ENCODE measurements around the gene SPOCK2.

SPOCK2 gene

DNA sequence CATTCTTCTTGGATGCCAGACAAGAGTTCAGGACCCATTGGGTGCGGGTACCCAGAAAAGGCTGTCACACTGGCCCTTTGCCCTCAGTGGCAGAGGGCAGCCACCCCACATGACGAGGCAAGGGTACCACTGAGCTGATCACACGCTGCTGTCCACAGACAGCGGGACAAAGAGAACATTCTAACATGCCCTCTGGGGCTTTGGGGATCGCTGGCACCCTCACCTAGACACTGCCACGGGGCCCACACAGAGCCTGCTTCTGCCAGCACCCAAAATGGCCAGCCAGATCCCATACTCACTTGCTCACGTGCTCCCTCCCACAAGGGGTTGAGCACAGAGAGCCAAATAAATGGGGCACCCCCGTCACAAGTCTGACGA is 16.7 kb upstream of the SPOCK2 start:
- CTCF ChIA-PET: no interaction called here
- no peak for TF ChIP-seq BHLHE40 (IDR thresholded peaks at IDR 0.05; ENCODE audit: borderline replicate concordance)
- no peak for TF ChIP-seq CTBP1 (IDR thresholded peaks at IDR 0.05; ENCODE audit: borderline replicate concordance)
- TF ChIP-seq FOXM1 (IDR thresholded peaks at IDR 0.05; ENCODE audit: borderline replicate concordance): no peak
- no peak for TF ChIP-seq ZNF384 (IDR thresholded peaks at IDR 0.05)
- no peak for TF ChIP-seq SUZ12 (IDR thresholded peaks at IDR 0.05)
- TF ChIP-seq, protein P1, sequence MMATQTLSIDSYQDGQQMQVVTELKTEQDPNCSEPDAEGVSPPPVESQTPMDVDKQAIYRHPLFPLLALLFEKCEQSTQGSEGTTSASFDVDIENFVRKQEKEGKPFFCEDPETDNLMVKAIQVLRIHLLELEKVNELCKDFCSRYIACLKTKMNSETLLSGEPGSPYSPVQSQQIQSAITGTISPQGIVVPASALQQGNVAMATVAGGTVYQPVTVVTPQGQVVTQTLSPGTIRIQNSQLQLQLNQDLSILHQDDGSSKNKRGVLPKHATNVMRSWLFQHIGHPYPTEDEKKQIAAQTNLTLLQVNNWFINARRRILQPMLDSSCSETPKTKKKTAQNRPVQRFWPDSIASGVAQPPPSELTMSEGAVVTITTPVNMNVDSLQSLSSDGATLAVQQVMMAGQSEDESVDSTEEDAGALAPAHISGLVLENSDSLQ (IDR thresholded peaks at IDR 0.05): no peak
- TF ChIP-seq TARDBP (IDR thresholded peaks at IDR 0.05): no peak
- TF ChIP-seq L3MBTL2 (conservative IDR thresholded peaks at IDR 0.05): no peak
- TF ChIP-seq NFRKB (IDR thresholded peaks at IDR 0.05): no peak
- no peak for TF ChIP-seq FOXK2 (IDR thresholded peaks at IDR 0.05)
- no peak for TF ChIP-seq SP1 (IDR thresholded peaks at IDR 0.05)
- TF ChIP-seq ARNT (IDR thresholded peaks at IDR 0.05): no peak
- no peak for TF ChIP-seq HDGF (IDR thresholded peaks at IDR 0.05; ENCODE audit: borderline replicate concordance)
- TF ChIP-seq LEF1 (IDR thresholded peaks at IDR 0.05; ENCODE audit: borderline replicate concordance): no peak
- no peak for TF ChIP-seq ELF4 (IDR thresholded peaks at IDR 0.05)
- no peak for TF ChIP-seq FOXA1 (IDR thresholded peaks at IDR 0.05)
- POLR2A ChIA-PET: no interaction called here
- DNase-seq (ENCODE audit: extremely low spot score): no peak

DNA sequence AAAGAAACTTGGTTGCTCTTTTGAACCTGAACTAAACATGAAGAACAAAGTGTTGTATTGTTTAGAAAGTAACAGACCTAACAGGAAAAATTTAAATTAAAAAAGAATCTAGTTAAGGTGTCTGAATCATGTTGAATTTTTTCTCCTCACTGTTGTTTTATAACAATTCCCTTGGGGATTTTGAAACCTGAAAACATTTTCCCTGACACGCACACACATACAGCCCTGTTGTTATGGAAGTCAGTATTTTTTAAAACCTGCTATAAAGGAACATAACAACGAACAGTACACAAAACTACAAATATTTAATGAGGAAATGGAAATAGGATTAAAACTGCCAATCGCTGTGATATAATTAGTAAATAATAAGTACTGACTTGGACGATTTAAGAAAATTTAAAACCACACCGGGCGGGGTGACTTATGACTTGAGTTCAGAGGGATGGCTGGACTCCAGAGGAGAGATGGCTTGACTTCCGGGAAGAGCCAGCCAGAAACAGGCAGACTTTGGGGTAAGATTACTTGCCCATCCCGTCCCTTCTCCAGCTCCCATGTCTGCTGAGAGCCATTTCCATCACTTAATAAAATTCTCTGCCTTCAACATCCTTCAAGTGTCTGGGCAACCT is 16.2 kb upstream of the SPOCK2 start:
- no peak for DNase-seq (ENCODE audit: extremely low spot score)
- TF ChIP-seq BHLHE40 (IDR thresholded peaks at IDR 0.05; ENCODE audit: borderline replicate concordance): no peak
- no peak for TF ChIP-seq SP1 (IDR thresholded peaks at IDR 0.05)
- TF ChIP-seq ZNF384 (IDR thresholded peaks at IDR 0.05): no peak
- no peak for TF ChIP-seq HDGF (IDR thresholded peaks at IDR 0.05; ENCODE audit: borderline replicate concordance)
- no peak for TF ChIP-seq ARNT (IDR thresholded peaks at IDR 0.05)
- no peak for TF ChIP-seq FOXA1 (IDR thresholded peaks at IDR 0.05)
- no peak for TF ChIP-seq TARDBP (IDR thresholded peaks at IDR 0.05)
- no peak for TF ChIP-seq CTBP1 (IDR thresholded peaks at IDR 0.05; ENCODE audit: borderline replicate concordance)
- no peak for TF ChIP-seq L3MBTL2 (conservative IDR thresholded peaks at IDR 0.05)
- no peak for TF ChIP-seq ELF4 (IDR thresholded peaks at IDR 0.05)
- no peak for TF ChIP-seq SUZ12 (IDR thresholded peaks at IDR 0.05)
- TF ChIP-seq NFRKB (IDR thresholded peaks at IDR 0.05): no peak
- TF ChIP-seq LEF1 (IDR thresholded peaks at IDR 0.05; ENCODE audit: borderline replicate concordance): no peak
- TF ChIP-seq FOXM1 (IDR thresholded peaks at IDR 0.05; ENCODE audit: borderline replicate concordance): no peak
- TF ChIP-seq FOXK2 (IDR thresholded peaks at IDR 0.05): no peak
- TF ChIP-seq, protein P1 (IDR thresholded peaks at IDR 0.05): no peak
- ChIA-PET POLR2A (no interaction called here), CTCF (no interaction called here)

DNA sequence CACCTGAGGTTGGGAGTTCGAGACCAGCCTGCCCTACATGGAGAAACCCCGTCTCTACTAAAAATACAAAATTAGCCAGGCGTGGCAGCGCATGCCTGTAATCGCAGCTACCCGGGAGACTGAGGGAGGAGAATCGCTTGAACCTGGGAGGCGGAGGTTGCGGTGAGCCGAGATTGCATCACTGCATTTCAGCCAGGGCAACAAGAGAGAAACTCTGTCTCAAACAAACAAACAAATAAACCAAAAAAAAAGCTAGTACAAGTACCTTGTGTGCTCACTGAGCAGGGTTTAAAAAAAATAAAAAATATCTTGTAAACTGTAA is 11.2 kb upstream of the SPOCK2 start:
- ChIA-PET POLR2A (interaction anchor here (1.3 kb wide), 1 partner anchor 117 kb away, joined by 3 read pairs; no protein-coding TSS in a partner anchor), CTCF (interaction anchor here (0.9 kb wide), 1 partner anchor 9 kb away, joined by 3 read pairs; no protein-coding TSS in a partner anchor)
- no peak for DNase-seq (ENCODE audit: extremely low spot score)
- TF ChIP-seq TARDBP (IDR thresholded peaks at IDR 0.05) (no peak), L3MBTL2 (conservative IDR thresholded peaks at IDR 0.05) (no peak), SUZ12 (IDR thresholded peaks at IDR 0.05) (no peak), FOXM1 (IDR thresholded peaks at IDR 0.05; ENCODE audit: borderline replicate concordance) (no peak), ARNT (IDR thresholded peaks at IDR 0.05) (no peak), BHLHE40 (IDR thresholded peaks at IDR 0.05; ENCODE audit: borderline replicate concordance) (no peak), CTBP1 (IDR thresholded peaks at IDR 0.05; ENCODE audit: borderline replicate concordance) (no peak), SP1 (IDR thresholded peaks at IDR 0.05) (no peak), LEF1 (IDR thresholded peaks at IDR 0.05; ENCODE audit: borderline replicate concordance) (no peak), ELF4 (IDR thresholded peaks at IDR 0.05) (no peak), HDGF (IDR thresholded peaks at IDR 0.05; ENCODE audit: borderline replicate concordance) (no peak)
- TF ChIP-seq, protein P1 (IDR thresholded peaks at IDR 0.05): no peak

DNA sequence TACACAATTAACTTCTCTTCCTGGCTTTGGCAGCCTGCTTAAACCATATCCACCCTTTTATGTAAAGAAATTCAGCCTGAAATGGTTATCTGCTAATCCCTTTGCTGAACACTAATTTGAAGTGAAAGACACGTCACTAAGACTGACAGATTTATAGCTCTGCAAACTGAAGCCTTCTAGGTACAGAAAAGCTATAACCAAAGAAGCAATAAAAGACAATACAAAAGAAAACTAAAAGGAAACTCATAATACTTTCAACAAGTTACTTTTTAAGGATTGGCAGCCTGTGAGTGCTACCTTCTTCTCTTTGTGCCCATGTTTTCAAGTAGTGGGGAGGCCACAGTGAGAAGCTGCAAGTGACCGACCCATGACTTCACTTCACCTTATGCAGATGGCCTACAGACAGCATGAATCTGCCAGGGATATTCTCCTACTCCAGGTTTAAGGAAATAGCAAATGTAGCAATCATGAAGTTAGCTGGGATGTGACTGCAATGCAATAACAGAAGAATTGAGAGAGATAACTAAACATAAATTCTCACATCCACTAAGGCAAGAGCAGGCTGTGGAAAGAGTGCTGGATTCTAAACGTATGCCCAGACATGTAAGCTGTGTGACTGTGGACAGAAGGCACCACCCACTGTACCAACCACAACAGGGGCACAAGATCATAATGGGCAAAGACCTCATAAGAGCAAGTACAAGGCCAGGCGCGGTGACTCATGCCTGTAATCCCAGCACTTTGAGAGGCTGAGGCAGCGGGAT is 10.7 kb upstream of the SPOCK2 start:
- ChIA-PET CTCF (interaction anchor here (0.9 kb wide), 1 partner anchor 10 kb away, joined by 3 read pairs; no protein-coding TSS in a partner anchor), POLR2A (interaction anchor here (1.0 to 1.3 kb wide), 2 partner anchors 16 to 118 kb away, joined by 3 read pairs; no protein-coding TSS in a partner anchor)
- TF ChIP-seq, protein P1 (IDR thresholded peaks at IDR 0.05): peak; percentile 96
- TF ChIP-seq CTBP1 (IDR thresholded peaks at IDR 0.05; ENCODE audit: borderline replicate concordance) (no peak), BHLHE40 (IDR thresholded peaks at IDR 0.05; ENCODE audit: borderline replicate concordance) (no peak)
- no peak for DNase-seq (ENCODE audit: extremely low spot score)

DNA sequence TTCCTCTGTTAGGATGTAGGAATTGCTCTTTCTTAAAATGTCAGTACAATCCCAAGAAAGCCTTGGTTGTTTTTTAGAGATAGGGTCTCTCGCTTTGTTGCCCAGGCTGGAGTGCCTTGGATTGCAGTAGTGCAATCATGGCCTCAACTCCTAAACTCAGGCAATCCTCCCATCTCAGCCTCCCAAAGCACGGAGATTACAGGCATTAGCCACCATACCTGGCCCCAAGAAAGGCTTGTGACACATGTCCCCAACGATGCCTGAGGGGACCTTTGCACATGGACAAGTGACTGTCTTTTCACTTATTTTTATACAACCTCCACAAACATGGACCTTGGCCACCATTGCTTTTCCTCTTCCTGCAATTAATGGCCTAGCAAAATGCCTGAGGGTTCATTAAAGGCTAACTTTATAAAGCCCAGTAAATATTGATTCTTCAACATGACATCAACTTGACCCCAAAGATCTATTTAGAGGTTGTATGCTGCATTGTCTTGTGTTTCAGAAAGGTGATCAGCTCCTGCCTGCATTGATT is 10.0 kb upstream of the SPOCK2 start:
- POLR2A ChIA-PET: interaction anchor here (1.0 to 1.3 kb wide), 2 partner anchors 15 to 118 kb away, joined by 3 read pairs; no protein-coding TSS in a partner anchor
- CTCF ChIA-PET: interaction anchor here (0.9 kb wide), 1 partner anchor 10 kb away, joined by 3 read pairs; no protein-coding TSS in a partner anchor
- DNase-seq (ENCODE audit: extremely low spot score): no peak
- TF ChIP-seq TARDBP (IDR thresholded peaks at IDR 0.05): no peak

All from HEK293T (cell line).